Ureter (tissue), 1 donor: ENCODE results near the gene TMEM242. TPM values are rescaled to one million over a fixed set of nuclear protein-coding genes. Genes with fewer than 3 reads are reported as not detected.

Source experiments
- DNase-seq: peaks from one replicate; pipeline ENCODE4 v3.0.0-alpha.2; 2020; ENCODE audit warnings: low spot score
- total RNA-seq: library from RNA; stranded (reverse); gene quantifications from one replicate; pipeline ENCODE4 v1.2.4, GENCODE V29; 2023
- donor health status: DM: yes; HTN: yes; CAD: no.

The TMEM242 gene
- total RNA-seq, 1 donor from 2014 or later = 12.9 TPM

GRCh38 chr6:157270916-157271315 is 52.4 kb downstream of the TMEM242 start:
- DNase-seq = no peak

- DNase-seq = no peak
These were observed 53.0 kb downstream of the TMEM242 start for GRCh38 chr6:157270308-157270707.

- DNase-seq = peak; percentile 74
These were observed 54.0 kb downstream of the TMEM242 start for GRCh38 chr6:157269261-157269794.

GRCh38 chr6:157268835-157269234 is 54.5 kb downstream of the TMEM242 start:
- no peak for DNase-seq

- no peak for DNase-seq
These were observed 54.9 kb downstream of the TMEM242 start for GRCh38 chr6:157268396-157268795.

GRCh38 chr6:157267654-157268053 is 55.7 kb downstream of the TMEM242 start:
- no peak for DNase-seq

- DNase-seq = no peak
These were observed 56.2 kb downstream of the TMEM242 start for GRCh38 chr6:157267109-157267611.

- DNase-seq = no peak
These were observed 56.8 kb downstream of the TMEM242 start for GRCh38 chr6:157266274-157267101.

- DNase-seq = no peak
These were observed 57.7 kb downstream of the TMEM242 start for GRCh38 chr6:157265635-157266034.

- no peak for DNase-seq
These were observed 58.1 kb downstream of the TMEM242 start for GRCh38 chr6:157265186-157265585.

- no peak for DNase-seq
These were observed 58.6 kb downstream of the TMEM242 start for GRCh38 chr6:157264701-157265100.

GRCh38 chr6:157263881-157264397 is 59.4 kb downstream of the TMEM242 start:
- DNase-seq = no peak

GRCh38 chr6:157263146-157263545 is 60.2 kb downstream of the TMEM242 start:
- no peak for DNase-seq

- no peak for DNase-seq
These were observed 61.7 kb downstream of the TMEM242 start for GRCh38 chr6:157261606-157262005.

GRCh38 chr6:157260735-157261410 is 62.4 kb downstream of the TMEM242 start:
- DNase-seq = peak; percentile 67

- no peak for DNase-seq
These were observed 63.9 kb downstream of the TMEM242 start for GRCh38 chr6:157259443-157259842.

- no peak for DNase-seq
These were observed 64.4 kb downstream of the TMEM242 start for GRCh38 chr6:157258878-157259277.

- no peak for DNase-seq
These were observed 68.2 kb downstream of the TMEM242 start for GRCh38 chr6:157255079-157255478.

GRCh38 chr6:157254538-157254937 is 68.8 kb downstream of the TMEM242 start:
- no peak for DNase-seq

GRCh38 chr6:157253699-157254098 is 69.6 kb downstream of the TMEM242 start:
- DNase-seq = no peak

- DNase-seq = no peak
These were observed 70.3 kb downstream of the TMEM242 start for GRCh38 chr6:157253017-157253416.

GRCh38 chr6:157251586-157252247 is 71.6 kb downstream of the TMEM242 start:
- no peak for DNase-seq
